Activated CD4-positive, alpha-beta T cell treated with anti-CD3 and anti-CD28 coated beads for 24 hours (primary cell): ENCODE measurements around the gene GET4.
"Not testable (repeated sequence)": the region's sequence is repeated elsewhere in the genome, so short reads cannot be mapped to it uniquely, and the experiment has no call there.

Experiments used
- DNase-seq, 2 donors: peaks; one replicate each; pipeline ENCODE4 v3.0.0-alpha.2; 2020; ENCODE audit warnings: low read depth in 2 of 2

Gene GET4

GRCh38 chr7:926061-927030, 50.0 kb downstream of the GET4 start:
- no peak for DNase-seq

GRCh38 chr7:927031-927671, 50.8 kb downstream of the GET4 start:
- no peak for DNase-seq

DNA sequence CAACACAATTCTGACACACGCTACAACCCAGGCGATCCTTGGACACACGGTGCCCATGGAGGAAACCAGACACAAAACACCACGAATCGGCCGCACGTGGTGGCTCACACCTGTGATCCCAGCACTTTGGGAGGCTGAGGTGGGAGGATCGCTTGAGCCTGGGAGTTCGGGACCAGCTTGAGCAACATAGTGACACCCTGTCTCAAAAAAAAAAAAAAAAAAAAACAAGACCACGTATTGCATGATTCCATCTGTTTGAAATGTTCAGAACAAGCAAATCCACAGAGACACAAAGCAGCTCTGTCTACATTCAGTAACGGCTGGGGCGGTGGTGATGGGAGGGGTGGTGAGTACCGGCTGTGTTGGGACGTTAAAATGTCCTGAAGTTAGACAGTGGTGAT, 53.0 kb downstream of the GET4 start:
- no peak for DNase-seq

DNA sequence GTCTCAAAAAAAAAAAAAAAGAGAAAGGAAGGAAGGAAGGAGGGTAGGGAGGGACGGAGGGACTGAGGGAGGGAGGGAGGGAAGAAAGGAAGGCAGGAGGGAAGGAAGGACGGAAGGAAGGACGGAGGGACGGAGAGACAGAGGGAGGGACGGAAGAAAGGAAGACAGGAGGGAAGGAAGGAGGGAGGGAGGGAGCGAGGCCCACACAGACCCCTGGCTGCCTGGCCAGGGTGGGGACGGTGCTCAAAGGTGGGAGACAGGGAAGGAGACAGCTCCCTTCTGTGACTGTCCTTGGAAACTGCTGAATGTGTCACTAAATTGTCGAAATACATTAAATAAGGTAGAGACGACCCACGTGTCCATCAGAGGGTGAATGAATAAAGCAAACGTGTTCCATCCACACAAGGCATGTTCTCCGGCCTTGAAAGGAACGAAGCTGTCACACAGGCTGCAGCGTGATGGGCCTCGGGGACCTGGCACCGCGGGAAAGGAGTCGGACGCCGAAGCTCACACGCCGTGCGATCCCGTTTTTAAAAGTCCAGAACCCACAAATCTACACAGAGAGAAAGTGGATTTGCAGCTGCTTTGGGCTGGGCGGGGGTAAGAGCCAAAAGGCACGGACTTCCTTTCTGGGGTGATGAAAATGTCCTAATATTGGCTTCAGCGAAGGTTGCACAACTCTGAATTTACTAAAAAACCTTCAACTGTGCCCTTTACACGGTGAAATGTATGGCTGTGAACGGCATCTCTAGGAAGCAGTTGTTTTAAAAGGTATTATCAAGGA, 54.8 kb downstream of the GET4 start:
- no peak for DNase-seq

GRCh38 chr7:931871-932650, 55.7 kb downstream of the GET4 start:
- no peak for DNase-seq

- no peak for DNase-seq
These were observed 56.3 kb downstream of the GET4 start for GRCh38 chr7:932651-932975.

GRCh38 chr7:934469-935163, 58.3 kb downstream of the GET4 start:
- no peak for DNase-seq

DNA sequence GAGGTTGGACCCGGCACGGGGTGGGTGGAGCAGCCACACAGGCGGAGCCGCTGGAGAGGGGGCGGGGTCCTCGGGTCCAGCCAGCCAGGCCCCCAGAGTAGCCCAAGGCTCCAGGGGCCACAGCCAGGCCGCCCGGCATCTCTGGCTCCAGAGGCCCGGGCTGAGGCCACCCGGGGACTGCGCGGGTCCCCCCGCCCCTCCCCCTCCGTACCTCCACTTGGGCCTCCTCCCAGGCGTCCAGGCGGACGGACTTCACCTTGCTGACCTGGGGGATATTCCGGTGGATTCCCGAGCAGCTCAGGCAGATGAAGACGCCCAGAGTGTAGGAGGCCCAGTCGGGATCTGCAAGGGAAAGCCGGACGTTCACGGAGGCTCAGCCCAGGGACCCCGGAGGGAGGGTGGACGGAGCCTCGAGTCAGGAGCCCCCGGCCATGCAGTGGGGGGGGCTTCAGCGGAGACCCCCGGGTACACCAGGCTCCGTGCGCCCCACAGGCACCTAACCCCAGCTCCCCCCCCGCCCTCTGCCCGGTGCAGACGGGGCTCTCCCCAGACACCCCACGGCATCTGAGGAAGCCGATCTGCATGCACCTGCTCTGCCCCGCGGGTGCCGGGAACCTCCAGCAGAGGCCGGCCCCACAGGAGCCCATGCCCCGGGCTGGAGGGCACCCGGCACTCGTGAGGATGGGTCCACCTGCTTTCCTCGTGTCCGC, 59.0 kb downstream of the GET4 start:
- DNase-seq, result no peak

GRCh38 chr7:935874-936385, 59.6 kb downstream of the GET4 start:
- DNase-seq, result no peak

GRCh38 chr7:936386-937054, 60.2 kb downstream of the GET4 start:
- DNase-seq, result no peak

DNA sequence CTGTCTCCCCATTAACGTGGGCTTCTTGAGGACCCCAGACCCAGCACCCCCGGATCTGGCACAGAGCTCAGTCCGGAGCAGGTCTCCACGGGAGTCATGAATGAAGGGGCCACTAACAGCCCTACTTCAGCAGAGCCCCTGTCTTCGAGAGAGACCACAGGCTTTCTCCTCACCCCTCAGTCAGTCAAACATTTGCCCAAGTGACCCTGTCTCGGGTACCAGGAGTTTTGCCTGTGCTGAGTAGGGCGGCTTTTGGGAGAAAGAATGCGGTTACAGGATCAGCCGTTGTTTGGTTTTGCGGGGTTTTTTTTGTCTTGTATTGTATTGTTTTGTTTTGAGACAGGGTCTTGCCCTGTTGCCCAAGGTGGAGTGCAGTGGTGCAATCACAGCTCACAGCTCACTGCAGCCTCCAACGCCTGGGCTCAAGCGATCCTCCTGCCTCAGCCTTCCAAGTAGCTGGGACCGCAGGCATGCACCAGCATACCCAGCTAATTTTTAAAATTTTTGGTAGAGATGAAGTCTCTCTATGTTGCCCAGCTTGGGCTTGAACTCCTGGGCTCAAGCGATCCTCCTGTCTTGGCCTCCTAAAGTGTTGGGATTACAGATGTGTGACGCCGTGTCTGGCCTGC, 61.6 kb downstream of the GET4 start:
- DNase-seq, result no peak

- DNase-seq, result no peak
These were observed 62.3 kb downstream of the GET4 start for GRCh38 chr7:938546-939185.

DNA sequence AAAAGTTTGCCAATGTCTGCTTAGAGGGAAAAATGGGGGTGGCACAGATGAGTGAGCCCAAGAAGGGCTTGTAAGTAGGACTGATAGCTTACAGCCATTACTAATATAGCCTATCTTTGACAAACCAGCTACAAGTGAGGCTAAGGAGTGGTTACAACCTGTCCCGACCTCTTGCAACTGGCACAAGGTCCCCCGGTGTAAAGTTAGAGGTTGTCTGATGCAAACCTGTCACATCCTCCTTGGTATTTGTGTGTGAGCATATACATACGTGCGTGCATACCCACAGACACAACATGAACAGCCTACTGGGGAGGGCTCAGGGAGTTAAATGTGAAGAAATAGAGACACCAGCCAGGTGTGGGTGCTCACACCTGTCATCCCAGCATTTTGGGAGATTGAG, 63.5 kb downstream of the GET4 start:
- DNase-seq, result no peak

DNA sequence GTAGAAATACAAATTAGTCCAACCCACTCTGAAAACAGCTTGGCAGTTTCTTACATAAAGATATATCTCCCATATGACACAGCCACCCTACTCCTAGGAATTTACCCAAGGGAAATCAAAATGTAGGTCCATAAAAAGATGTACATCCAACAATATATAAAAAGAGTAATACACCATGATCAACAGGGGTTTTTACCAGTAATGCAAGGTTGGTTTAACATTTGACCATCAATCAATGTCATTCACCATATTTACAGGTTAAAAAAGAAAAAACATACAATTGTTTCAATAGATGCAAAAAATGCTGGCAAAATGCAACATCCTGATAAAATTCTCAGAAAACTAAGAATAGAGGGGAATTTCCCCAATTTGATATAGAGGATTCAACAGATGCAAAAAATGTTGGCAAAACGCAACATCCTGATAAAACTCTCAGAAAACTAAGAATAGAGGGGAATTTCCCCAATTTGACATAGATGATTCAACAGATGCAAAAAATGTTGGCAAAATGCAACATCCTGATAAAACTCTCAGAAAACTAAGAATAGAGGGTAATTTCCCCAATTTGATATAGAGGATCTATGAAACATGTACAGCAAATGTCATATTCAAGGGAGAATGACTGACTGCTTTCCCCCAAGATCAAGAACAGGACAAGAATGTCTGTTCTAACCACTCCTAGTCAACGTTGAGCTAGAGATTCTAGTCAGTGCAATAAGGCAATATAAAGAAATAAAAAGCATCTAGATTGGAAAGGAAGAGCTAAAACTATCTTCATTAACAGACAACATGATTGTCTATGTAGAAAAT, 64.5 kb downstream of the GET4 start:
- DNase-seq, result no peak

GRCh38 chr7:943793-944192, 67.4 kb downstream of the GET4 start:
- DNase-seq, result not testable (repeated sequence)

- DNase-seq, result no peak
These were observed 68.4 kb downstream of the GET4 start for GRCh38 chr7:944744-945143.

GRCh38 chr7:945147-945555, 68.8 kb downstream of the GET4 start:
- no peak for DNase-seq
